Brain microvascular endothelial cell (primary cell): ENCODE data around the gene KLHL22.
A peak's percentile ranks its signal among the peaks of the same experiment; 100 is the strongest.

Experiments
- DNase-seq: peaks from one replicate; pipeline ENCODE4 v3.0.0-alpha.2; 2020
- H3K27ac ChIP-seq: fragments of 250-450 bp; sonication (Bioruptor Pico); 2 replicates; pipeline ENCODE4 v1.5.1; 2020; ENCODE audit warnings: mild to moderate bottlenecking, moderate library complexity
- H3K27me3 ChIP-seq: fragments of 250-450 bp; sonication (Bioruptor Pico); replicated peaks from 2 replicates; pipeline ENCODE4 v1.5.1; 2020; ENCODE audit warnings: mild to moderate bottlenecking
- H3K36me3 ChIP-seq: fragments of 250-450 bp; sonication (Bioruptor Pico); replicated peaks from 2 replicates; pipeline ENCODE4 v1.5.1; 2020; ENCODE audit warnings: mild to moderate bottlenecking
- H3K4me3 ChIP-seq: 2 replicates; pipeline ENCODE4 v1.5.1; 2011; ENCODE audit warnings: low read depth, mild to moderate bottlenecking, control low read depth, low read length, moderate library complexity
- in situ Hi-C: cut with HindIII; loops from 2 replicates; pipeline ENCODE4 v1.10.0; 2017; ENCODE audit warnings: low sequenced_read_pairs, low pct_ligation_motif_present
- TF ChIP-seq, protein P1 (sequence below): IDR thresholded peaks from 2 replicates; pipeline ENCODE4 v1.5.1; 2011; ENCODE audit warnings: low read depth, mild to moderate bottlenecking, moderate library complexity, low read length, control low read depth, inconsistent platforms; ENCODE audit errors: missing control alignments

Gene KLHL22

GRCh38 chr22:20459152-20459542 lies 36.4 kb downstream of the KLHL22 start:
- Histone ChIP-seq H3K4me3 (no peak overlapping the region), H3K36me3 (peaks cover 12% of the 10 kb centered on the region), H3K27me3 (no peaks in the 10 kb centered on the region), H3K27ac (no peak overlapping the region)
- no peak for DNase-seq
- TF ChIP-seq, protein P1, sequence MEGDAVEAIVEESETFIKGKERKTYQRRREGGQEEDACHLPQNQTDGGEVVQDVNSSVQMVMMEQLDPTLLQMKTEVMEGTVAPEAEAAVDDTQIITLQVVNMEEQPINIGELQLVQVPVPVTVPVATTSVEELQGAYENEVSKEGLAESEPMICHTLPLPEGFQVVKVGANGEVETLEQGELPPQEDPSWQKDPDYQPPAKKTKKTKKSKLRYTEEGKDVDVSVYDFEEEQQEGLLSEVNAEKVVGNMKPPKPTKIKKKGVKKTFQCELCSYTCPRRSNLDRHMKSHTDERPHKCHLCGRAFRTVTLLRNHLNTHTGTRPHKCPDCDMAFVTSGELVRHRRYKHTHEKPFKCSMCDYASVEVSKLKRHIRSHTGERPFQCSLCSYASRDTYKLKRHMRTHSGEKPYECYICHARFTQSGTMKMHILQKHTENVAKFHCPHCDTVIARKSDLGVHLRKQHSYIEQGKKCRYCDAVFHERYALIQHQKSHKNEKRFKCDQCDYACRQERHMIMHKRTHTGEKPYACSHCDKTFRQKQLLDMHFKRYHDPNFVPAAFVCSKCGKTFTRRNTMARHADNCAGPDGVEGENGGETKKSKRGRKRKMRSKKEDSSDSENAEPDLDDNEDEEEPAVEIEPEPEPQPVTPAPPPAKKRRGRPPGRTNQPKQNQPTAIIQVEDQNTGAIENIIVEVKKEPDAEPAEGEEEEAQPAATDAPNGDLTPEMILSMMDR, result no peak
- in situ Hi-C loops, result no loop called here

DNA sequence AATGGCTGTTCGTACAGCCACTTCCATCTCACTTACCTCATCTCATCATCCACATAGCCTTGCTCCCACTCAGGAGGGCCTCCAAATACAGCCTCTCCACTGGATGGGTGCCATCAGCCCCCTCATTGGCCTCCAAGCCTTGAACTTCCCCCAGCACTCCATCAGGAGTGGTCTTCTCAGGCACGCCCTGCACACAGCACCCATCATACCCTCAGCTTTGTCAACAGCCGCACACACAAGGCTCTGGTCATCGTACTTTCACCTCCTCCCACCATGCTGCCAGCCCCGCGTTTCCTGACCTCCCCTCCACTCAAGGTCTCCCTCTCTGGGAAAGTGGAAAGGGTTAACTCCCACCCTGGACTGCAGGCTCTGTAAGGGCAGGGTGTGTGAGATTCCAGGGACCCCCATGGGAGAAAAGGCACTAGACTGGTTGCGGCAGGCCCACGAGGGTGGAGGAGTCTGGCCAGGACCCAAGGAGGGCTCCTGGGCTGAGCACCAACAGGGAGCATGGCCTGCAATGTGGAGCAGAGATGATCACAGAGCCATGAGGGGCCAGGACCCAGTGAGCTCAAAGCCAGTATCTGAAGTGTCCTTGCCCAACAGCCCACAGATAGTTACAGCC lies 37.0 kb downstream of the KLHL22 start:
- H3K27ac ChIP-seq, result no peak overlapping the region
- no peak overlapping the region for H3K4me3 ChIP-seq
- TF ChIP-seq, protein P1, result no peak
- peaks cover 8% of the 10 kb centered on the region for H3K36me3 ChIP-seq
- no peaks in the 10 kb centered on the region for H3K27me3 ChIP-seq
- DNase-seq, result no peak
- in situ Hi-C loops, result no loop called here

DNA sequence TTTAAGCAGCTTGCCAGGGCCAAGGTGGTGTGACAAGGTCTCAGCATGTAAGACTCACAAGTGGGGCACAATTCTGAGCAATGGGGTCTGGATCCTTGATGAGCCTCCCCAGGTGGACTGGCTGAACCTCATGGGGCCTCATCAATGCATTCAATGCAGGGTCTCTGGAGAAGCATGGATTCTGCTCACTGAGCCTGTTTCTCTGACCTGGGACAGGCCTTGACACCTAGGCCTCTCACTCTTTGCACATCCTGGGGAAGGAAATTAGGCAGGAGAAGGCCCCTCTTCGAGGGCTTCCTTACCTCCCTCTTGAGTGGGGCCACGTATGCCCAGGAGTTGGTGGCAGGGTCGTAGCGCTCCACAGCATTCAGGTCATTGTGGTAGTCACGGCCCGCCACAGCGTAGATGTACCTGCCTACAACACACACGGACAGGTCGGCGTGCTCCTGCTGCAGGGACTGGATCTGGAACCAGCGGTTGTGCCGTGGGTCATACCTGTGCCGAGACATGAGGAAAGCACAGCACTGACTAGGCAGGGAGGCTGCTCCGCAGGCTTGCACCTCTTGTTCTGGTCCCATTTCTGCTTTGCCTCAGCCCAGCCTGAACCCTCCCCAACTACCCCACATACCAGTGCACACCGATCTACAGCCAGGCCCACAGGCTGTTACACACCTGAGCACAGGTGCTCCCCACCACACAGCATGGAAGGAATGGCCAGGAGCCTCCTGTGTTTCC lies 37.9 kb downstream of the KLHL22 start:
- H3K27me3 ChIP-seq, result no peaks in the 10 kb centered on the region
- in situ Hi-C loops, result no loop called here
- no peak for DNase-seq
- no peak overlapping the region for H3K27ac ChIP-seq
- H3K4me3 ChIP-seq, result no peak overlapping the region
- H3K36me3 ChIP-seq, result peaks cover 8% of the 10 kb centered on the region
- TF ChIP-seq, protein P1, result no peak

- TF ChIP-seq, protein P1, result no peak
- no peak for DNase-seq
- Histone ChIP-seq H3K4me3 (no peak overlapping the region), H3K27me3 (no peaks in the 10 kb centered on the region), H3K36me3 (peaks cover 8% of the 10 kb centered on the region), H3K27ac (no peak overlapping the region)
- in situ Hi-C loops, result no loop called here
Observed at GRCh38 chr22:20456722-20457076, 38.9 kb downstream of the KLHL22 start.

GRCh38 chr22:20456064-20456721 lies 39.4 kb downstream of the KLHL22 start:
- Histone ChIP-seq H3K27me3 (no peaks in the 10 kb centered on the region), H3K36me3 (peaks cover 8% of the 10 kb centered on the region), H3K27ac (no peak overlapping the region), H3K4me3 (no peak overlapping the region)
- TF ChIP-seq, protein P1, result peak; percentile 97
- peak; percentile 64 for DNase-seq
- in situ Hi-C loops, result no loop called here
